GM21619 (cell line): ENCODE measurements around the gene ITIH3.

Experiments used
- ATAC-seq: cut with Tn5 transposase; IDR thresholded peaks from one replicate; pipeline ENCODE4 v1.9.1; 2021; ENCODE audit not compliant: unreplicated experiment

The ITIH3 gene

DNA sequence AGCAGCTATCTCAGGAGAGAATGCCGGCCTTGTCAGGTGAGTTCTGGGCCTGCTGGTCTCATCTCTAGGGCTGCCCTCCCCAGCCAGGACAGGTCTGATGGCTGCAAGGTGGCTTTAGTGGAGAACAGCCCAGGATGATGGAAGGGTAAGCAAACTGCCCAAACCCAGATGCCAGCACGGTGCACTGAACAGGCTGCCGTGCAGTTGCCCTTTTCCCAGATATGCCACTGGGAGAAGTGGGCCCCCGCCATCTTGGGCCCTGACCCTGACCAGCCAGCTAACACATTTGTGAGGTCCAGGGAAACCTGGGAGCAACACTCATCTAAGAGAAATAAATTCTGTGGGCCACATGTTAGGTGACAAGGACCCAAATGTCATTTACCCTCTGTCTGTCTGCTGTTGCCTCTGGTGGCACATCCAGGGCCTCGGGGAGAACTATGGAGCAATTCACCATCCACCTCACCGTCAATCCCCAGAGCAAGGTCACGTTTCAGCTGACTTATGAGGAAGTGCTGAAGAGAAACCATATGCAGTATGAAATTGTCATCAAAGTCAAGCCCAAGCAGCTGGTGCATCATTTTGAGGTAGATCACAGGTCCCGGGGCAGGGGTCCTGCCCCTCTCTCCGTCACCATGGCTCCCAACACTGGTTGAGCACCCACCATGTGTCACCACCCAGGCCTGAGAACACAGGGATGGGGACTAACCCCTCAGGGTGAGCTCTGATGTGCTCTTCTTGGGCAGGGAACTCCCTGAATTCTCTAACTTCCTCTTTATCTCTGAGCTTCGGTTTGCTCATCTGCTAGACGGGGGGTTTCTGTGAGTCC lies 15.4 kb upstream of the ITIH3 start:
- peak; percentile 73 for ATAC-seq

DNA sequence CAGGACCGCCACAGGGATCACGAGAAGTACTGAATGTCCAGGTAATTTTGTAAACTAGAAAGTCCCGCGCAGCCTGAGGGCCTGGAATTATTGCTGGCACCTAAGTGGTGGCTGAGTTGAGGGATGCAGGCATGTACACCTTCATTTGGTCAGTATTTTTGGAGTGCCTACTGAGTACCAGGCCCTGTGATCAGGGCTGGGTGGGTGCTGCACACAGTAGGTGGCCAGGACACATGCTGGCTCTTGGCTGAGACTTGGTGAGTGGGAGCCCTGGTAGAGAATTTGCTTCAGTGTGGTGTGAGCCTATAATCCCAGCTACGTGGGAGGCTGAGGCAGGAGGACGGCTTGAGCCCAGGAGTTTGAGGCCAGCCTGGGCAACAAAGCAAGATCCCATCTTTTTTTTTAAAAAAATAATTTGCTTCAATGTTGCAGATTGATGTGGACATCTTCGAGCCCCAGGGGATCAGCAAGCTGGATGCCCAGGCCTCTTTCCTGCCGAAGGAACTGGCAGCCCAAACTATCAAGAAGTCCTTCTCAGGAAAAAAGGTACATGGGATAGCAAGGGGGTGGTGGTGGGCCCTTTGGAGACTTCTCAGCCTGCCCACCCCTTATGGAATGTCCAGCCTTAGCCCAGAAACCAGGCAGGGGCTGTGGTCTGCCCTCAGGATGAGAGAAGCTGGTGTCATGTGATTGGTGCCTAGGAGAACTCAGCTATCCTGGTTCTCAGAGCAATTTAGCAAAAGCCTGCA lies 14.6 kb upstream of the ITIH3 start:
- no peak for ATAC-seq

DNA sequence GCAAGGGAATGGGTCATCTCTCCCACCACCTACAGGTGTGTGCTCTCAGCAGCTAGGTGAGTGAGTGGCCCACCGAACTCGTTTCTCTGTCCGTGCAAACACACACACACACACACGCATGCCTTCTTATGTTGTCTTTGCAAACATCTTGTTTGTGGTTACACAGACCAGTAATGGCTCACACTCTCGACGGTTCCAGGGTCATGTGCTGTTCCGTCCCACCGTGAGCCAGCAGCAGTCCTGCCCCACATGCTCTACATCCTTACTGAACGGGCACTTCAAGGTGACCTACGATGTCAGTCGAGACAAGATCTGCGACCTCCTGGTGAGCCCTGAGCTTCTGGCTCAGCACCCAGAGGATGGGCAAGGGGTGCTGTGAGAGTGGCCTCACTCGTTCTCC lies 12.9 kb upstream of the ITIH3 start:
- no peak for ATAC-seq

DNA sequence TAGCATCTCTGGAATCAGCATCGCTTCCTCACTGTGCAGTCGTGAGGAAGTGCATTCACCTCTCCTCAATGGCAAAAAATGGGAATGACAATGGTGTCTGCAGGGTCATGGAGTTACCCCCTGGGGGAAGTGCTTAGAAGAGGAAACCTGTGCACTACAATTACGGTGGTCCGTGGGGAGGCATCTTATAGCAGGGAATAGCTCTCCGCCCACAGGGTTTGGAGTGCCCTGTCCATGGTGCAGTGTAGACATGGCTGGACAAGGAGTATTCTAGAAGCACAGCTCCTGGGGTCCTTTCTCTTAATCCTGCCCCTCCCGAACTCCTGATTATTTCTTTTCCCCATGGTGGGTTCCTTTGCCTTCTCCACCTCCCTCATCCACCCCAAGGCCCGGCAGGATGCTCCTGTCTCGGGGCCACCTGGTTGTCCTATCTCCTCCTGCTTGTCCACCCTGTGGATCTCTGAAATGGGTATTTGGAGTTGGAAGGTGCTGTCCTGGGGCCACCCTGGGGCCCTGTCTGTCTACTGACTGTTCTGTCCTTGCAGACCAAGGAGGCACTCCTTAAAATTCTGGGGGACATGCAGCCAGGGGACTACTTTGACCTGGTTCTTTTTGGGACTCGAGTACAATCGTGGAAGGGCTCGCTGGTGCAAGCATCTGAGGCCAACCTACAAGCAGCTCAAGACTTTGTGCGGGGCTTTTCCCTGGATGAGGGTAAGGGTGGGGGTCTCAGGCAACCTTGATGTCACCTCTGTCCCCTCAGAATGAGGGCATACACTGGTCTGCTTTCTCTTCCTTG lies 12.0 kb upstream of the ITIH3 start:
- ATAC-seq = no peak

DNA sequence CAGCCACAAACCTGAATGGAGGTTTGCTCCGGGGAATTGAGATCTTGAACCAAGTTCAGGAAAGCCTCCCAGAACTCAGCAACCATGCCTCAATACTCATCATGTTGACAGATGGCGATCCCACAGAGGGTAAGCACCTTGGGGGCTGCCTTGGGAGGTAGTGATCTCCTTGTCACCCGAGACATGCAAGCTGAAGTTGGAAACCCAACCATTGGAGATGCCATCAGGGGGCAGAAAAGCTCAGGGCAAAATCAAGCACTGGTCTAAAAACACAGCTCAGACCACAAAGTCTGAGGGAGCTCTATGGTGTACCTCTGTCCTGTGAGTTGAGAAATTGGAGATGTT lies 11.4 kb upstream of the ITIH3 start:
- no peak for ATAC-seq

DNA sequence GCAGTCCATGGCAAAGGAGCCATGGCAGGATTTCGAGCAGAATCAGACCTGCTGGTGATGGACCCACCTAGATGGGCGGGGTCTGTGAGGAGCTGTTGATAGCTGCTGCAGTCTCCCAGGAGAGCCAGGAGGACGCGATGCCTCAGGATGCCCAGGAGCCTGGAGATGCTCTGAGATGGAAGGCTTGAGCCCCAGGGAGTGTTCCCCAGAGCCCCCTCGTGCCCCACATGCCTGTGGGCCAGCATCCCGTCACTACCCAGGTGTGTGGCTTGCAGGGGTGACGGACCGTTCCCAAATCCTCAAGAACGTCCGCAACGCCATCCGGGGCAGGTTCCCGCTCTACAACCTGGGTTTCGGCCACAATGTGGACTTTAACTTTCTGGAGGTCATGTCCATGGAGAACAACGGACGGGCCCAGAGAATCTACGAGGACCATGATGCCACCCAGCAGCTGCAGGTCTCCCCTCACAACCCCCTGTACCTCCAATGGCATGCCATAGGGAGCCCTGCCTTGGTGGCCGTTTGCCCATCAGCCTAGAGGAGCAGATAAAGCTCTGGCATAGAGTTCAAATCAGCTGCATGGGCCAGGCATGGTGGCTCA lies 10.5 kb upstream of the ITIH3 start:
- no peak for ATAC-seq

DNA sequence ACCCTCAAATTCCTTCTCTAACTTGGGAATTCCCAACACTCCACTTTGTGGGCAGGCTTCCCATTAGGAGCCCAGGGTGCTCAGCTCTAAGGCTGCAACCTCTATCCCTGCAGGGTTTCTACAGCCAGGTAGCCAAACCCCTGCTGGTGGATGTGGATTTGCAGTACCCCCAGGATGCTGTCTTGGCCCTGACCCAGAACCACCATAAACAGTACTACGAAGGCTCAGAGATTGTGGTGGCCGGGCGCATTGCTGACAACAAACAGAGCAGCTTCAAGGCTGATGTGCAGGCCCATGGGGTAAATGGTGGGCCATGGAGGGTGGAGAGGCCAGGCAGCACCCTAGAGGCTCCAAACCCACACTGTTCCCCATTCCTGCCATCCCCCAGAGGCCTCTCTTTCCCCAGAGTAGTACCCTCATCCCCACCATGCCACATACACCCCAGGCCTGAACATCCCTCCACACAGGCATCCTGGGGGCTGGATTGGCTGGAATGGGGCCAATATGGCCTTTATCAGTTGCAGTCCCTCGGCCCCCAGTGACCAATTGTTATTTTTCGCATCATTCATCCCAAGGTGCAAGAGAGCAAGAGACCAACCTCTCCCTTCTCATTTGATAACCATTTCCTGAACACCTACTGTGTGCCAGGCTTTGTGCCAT lies 9.5 kb upstream of the ITIH3 start:
- no peak for ATAC-seq

DNA sequence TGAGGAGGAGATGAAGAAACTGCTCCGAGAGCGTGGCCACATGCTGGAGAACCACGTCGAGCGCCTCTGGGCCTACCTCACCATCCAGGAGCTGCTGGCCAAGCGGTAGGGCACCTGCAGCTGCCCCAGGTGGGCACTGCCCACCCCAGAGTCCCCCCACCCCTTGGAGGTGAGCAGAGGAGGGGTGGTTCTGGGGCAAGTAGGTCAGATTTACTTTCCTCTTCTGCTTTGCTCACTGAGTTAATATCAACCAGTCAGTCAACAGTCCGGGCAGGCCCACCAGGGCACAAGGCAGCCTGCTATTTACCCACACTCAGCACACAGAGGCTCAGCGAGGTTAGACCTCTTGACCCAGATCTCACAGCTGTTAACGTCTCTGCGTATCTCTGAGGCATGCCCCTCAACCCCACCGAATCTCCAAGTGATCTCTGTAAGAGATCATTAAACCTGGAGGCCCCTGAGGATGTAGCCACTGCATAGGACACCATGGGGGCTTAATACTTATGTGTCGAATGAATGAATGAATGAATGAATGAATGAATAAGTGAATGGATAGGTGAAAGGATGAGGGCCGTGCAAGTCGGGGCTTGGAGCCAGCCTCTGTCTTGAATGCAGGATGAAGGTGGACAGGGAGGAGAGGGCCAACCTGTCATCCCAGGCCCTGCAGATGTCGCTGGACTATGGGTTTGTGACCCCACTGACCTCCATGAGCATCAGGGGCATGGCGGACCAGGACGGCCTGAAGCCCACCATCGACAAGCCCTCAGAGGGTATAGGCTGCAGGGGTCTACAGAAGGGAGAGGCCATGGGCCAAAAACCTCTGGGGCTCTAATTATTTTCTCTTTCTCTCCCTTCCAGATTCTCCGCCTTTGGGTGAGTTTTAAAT lies 8.0 kb upstream of the ITIH3 start:
- no peak for ATAC-seq

DNA sequence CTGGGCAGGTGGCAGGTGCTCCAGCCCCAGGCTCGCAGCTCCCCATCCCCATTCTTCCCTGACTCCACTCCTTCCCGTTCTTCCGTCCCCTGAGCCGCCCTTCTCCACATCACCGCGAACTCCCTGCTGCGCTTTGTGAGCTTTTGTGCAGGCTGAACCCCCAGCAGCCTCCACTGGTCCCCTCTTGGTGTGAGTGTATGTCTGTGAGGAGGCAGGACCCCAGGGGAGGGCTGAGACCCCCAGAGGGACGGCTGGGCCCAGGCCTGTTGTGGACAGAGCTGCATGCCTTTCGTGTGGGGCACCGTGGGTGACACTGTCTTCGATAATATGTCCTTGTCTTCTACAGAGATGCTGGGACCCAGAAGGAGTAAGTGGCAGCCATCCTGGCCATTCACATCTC lies 7.3 kb upstream of the ITIH3 start:
- no peak for ATAC-seq

DNA sequence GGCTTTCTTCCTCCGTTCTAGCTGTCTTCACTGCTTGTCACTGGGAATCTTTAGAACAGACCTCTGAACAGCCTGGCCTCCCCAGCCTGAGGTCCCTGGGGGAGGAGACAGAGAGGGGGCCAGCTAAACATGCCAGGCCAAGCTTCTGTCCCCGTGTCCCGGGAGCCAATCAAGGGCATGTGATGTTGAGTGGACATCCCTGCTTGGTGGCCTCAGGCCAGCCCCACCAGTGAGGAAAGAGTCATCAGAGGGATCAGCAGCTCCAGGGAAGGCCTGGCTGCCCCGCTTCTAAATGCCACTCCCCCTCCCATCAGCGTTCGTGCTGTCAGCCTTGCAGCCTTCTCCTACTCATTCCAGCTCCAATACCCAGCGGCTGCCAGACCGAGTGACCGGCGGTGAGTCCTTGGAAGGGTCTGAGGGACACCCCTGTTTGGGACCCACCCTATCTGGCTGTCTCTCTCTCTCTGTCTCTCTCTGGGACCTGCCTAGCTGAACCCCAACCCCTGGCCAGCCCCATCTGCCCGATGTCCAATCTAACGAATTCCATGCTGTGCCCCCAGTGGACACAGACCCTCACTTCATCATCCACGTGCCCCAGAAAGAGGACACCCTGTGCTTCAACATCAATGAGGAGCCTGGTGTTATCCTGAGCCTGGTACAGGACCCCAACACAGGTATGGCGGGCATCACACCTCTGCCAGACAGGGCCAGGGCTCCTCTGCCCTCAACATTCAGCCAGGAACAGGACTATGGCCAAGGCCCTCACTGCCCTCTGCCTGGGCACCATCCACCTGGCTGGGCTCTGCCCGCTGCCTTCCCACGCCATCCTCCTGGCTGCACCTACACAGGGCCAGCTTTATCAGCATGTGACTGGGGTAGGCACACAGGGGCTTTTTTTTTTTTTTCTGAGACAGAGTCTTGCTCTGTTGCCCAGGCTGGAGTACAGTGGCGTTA lies 6.6 kb upstream of the ITIH3 start:
- no peak for ATAC-seq

DNA sequence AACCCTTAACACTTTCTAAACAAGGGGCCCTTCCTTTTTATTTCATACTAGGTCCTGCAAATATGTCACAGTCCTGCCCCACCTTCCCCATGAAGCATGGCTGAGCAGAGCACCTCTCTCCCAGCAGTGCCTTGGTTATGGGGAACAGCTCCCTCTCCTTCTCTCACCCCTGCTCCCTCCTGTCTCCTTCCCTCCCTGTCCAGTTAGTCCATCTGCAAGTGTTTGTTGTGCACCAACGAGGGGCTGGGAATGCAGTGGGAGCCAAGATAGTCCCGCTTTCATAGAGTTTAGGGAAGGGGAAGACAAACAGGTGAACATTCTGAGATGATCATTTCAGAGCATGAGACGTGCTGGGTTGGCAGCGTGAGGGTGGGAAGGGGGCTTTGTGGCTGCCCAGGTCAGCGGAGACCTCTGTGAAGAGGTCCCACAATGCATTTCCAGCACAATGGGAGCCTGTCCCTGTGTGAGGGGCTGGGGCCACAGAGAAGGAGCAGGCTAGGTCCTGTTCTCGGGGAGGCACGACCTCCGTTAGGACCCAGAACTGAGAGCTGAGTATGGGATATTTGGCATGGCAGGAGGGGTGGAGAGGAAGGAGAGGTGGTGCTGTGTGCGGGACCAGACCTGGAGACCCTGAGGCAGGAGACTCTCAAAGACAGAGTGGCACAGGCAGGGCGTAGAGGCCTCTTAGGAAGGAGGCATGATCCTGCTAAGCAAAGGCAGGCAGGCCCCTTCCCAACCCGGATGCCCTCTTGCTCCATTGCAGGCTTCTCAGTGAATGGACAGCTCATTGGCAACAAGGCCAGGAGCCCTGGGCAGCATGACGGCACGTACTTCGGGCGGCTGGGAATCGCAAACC lies 5.5 kb upstream of the ITIH3 start:
- ATAC-seq = no peak

DNA sequence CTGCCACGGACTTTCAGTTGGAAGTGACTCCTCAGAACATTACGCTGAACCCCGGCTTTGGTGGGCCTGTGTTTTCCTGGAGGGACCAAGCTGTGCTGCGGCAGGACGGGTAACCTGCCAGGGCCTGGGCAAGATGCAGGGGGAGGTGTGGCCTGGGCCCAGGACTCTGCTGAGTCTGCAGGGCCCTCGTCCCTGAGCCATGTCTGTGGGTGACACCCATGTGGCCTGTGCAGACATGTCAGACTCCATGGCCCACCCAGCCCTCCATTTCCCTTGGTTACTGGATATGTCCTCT lies 4.9 kb upstream of the ITIH3 start:
- no peak for ATAC-seq

DNA sequence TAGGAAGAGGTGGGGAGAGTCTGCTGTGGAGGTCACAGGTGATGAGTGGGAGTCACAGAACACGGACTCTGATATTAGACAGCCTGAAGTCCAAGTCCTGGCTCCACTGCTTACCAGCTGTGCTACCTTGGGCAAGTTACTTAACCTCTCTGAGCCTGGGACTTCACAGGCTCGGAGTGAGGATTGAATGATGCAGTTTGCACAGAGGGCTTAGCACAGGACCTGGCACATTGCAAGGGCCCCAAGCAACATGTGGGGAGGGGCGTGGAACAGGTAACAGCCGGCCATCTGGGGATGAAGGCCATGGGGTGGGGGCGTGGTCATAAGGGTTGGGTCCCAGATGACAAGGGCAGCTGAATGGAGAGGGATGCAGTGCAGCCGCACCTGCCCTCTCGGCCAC lies 4.3 kb upstream of the ITIH3 start:
- no peak for ATAC-seq

DNA sequence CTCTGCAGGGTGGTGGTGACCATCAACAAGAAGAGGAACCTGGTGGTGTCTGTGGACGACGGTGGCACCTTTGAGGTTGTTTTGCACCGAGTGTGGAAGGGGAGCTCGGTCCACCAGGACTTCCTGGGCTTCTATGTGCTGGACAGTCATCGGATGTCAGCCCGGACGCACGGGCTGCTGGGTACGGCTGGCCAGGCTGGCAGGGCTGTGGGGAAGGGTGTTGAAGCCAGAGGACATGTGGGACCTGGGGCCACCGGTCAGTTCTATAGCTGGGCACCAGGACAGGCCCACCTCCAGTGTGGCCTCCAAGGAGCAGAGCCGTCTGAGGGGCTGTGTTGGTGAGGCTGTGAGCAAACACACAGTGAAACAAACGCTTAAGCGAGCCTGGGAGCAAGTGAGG lies 3.9 kb upstream of the ITIH3 start:
- no peak for ATAC-seq

DNA sequence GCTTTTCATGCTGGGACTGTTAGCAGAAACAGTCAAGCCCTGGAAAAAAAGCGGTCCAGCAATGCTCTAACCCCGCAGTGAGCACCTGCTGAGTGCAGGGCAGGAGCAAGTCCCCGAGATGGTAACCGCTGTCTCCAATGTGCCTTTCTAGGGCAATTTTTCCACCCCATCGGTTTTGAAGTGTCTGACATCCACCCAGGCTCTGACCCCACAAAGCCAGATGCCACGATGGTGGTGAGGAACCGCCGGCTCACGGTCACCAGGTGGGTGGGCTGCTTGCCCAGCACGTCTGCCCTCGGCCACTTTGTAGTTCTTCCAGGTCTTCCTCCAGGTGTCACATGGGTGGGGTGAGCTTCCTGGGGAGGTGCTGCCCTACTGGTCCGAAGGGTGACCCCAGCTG lies 3.2 kb upstream of the ITIH3 start:
- no peak for ATAC-seq

DNA sequence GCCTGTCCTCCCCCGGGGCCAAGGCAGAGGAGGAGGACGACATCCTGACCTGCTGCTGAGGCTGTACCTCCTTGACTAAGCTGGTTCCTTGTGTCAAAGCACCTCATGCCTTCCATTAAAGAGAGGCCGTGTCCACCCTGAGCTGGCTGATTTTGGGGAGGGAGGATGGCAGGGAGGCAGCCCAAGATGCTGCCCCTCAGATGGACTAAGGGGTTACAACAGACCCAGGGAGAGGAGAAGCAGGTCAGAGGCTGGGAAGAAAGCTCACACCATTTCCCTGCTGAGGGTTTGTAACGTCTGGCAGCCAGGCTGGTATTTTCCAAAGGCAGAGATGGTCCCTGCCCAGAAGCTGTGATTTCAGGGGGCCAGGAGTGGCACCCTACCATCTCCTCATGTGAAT lies 2.7 kb upstream of the ITIH3 start:
- no peak for ATAC-seq

DNA sequence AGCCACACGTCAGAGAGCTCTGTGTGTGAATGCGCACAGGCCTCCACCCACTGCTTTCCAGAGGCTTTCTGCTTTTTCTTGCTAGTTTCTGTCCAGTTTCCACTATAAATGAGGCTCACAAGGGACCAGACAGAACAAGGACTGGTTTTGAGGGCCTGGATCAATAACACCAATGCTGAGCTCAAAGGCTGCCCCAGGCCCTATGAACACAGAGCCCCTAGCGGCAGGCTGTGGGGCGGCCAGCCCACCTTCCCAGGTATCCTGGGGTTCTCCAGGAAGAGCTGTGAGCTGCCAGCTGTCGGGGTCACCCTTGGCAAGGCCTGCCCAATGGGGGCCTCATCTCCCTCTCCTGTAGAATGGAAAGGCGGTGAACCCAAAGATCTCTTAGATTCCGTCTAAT lies 2.2 kb upstream of the ITIH3 start:
- ATAC-seq = no peak
